B cell (primary cell): ENCODE data around the gene UTP11. TPM values are rescaled to one million over a fixed set of nuclear protein-coding genes. Genes with fewer than 3 reads are reported as not detected.

ENCODE experiments used
- ATAC-seq: fragments of 200-7000 bp; cut with Tn5 transposase; one replicate; pipeline ENCODE4 v1.10.0; 2021; ENCODE audit warnings: low read depth, mild to moderate bottlenecking, moderate number of reproducible peaks, moderate library complexity
- CTCF ChIA-PET: fragments of 350-600 bp; sonication (Branson Sonifier 250); formaldehyde crosslinking; loops from one replicate; lab custom pipeline; 2021; ENCODE audit warnings: antibody characterized with exemption, inconsistent platforms; lab: Charles Lee
- POLR2A ChIA-PET: fragments of 350-600 bp; sonication (Branson Sonifier 250); formaldehyde crosslinking; loops from one replicate; lab custom pipeline; 2021; ENCODE audit warnings: antibody characterized with exemption; lab: Charles Lee
- DNase-seq: peaks from one replicate; pipeline ENCODE4 v3.0.0; 2013
- H2AFZ ChIP-seq: 2 replicates; pipeline ENCODE4 v1.6.1; 2012; ENCODE audit warnings: mild to moderate bottlenecking, low read depth, low read length; ENCODE audit not compliant: insufficient read depth, poor library complexity, severe bottlenecking
- H3K27ac ChIP-seq, 2 donors: 1 replicate in 1 of 2; 2 replicates in 1 of 2; pipeline ENCODE4 v1.5.1; 2012 to 2013; ENCODE audit warnings: low read length in 2 of 2, mild to moderate bottlenecking in 2 of 2, moderate library complexity in 1 of 2
- H3K27me3 ChIP-seq, 4 experiments: fragments of 200-600 bp in 1 of 4; sonication (generic) in 1 of 4; replicated peaks in 1 of 4; 1 replicate in 2 of 4; 2 replicates in 2 of 4; pipeline versions ENCODE4 v1.6.1 to v1.7.0; 2013 to 2016; ENCODE audit warnings: low read length in 3 of 4, mild to moderate bottlenecking in 2 of 4, mixed read lengths in 1 of 4, moderate library complexity in 1 of 4; ENCODE audit not compliant: insufficient read depth in 4 of 4, control insufficient read depth in 3 of 4; ENCODE audit errors: control extremely low read depth in 1 of 4
- H3K36me3 ChIP-seq, 2 experiments: replicated peaks in 1 of 2; 1 replicate in 1 of 2; 2 replicates in 1 of 2; pipeline versions ENCODE4 v1.6.1 to v1.7.1; 2013; ENCODE audit warnings: low read length in 1 of 2; ENCODE audit not compliant: insufficient read depth in 2 of 2, control insufficient read depth in 1 of 2; ENCODE audit errors: control extremely low read depth in 1 of 2, extremely low read depth in 1 of 2
- H3K4me1 ChIP-seq, 2 donors: fragments of 200-600 bp in 1 of 2; sonication (generic) in 1 of 2; 1 replicate in 1 of 2; 2 replicates in 1 of 2; pipeline versions ENCODE4 v1.5.1 to v1.6.1; 2013 to 2017; ENCODE audit warnings: low read length in 2 of 2; ENCODE audit not compliant: control insufficient read depth in 2 of 2, insufficient read depth in 2 of 2
- H3K4me2 ChIP-seq: replicated peaks from 2 replicates; pipeline ENCODE3; 2012; ENCODE audit warnings: mild to moderate bottlenecking, low read depth, low read length; ENCODE audit not compliant: poor library complexity, severe bottlenecking
- H3K4me3 ChIP-seq, 5 experiments: fragments of 200-600 bp in 1 of 5; sonication (generic) in 1 of 5; 1 replicate in 3 of 5; 2 replicates in 2 of 5; pipeline versions ENCODE4 v1.5.1 to v1.7.0; 2011 to 2016; ENCODE audit warnings: low read length in 4 of 5, mild to moderate bottlenecking in 4 of 5, low read depth in 2 of 5, control low read depth in 1 of 5, moderate library complexity in 1 of 5; ENCODE audit not compliant: insufficient read depth in 1 of 5; ENCODE audit errors: control extremely low read depth in 1 of 5, extremely low read depth in 1 of 5
- H3K79me2 ChIP-seq: fragments of 200-600 bp; sonication (generic); one replicate; pipeline ENCODE4 v1.6.0; 2016; ENCODE audit warnings: low read length; ENCODE audit not compliant: control insufficient read depth, insufficient read depth
- H3K9ac ChIP-seq: fragments of 200-600 bp; sonication (generic); 2 replicates; pipeline ENCODE4 v1.6.1; 2017; ENCODE audit warnings: mild to moderate bottlenecking, low read length, moderate library complexity
- H3K9me3 ChIP-seq, 3 donors: one replicate each; pipeline versions ENCODE4 v1.6.1 to v1.7.1; 2013; ENCODE audit warnings: low read length in 2 of 3; ENCODE audit not compliant: control insufficient read depth in 2 of 3, insufficient read depth in 1 of 3; ENCODE audit errors: control extremely low read depth in 1 of 3
- H4K20me1 ChIP-seq: 2 replicates; pipeline ENCODE4 v1.6.0; 2012; ENCODE audit warnings: mild to moderate bottlenecking, low read length; ENCODE audit not compliant: insufficient read depth, control insufficient read depth, poor library complexity, severe bottlenecking
- H3K27ac Mint-ChIP-seq: one replicate; pipeline ENCODE4 v1.8.0; 2021; ENCODE audit warnings: mixed read lengths
- H3K27me3 Mint-ChIP-seq: one replicate; pipeline ENCODE4 v1.8.0; 2021; ENCODE audit warnings: mixed read lengths
- H3K4me1 Mint-ChIP-seq: one replicate; pipeline ENCODE4 v1.8.0; 2021; ENCODE audit warnings: mixed read lengths
- H3K4me3 Mint-ChIP-seq: one replicate; pipeline ENCODE4 v1.8.0; 2021; ENCODE audit warnings: mixed read lengths
- H3K9me3 Mint-ChIP-seq: one replicate; pipeline ENCODE4 v1.8.0; 2022; ENCODE audit warnings: mixed read lengths; ENCODE audit not compliant: insufficient read depth
- CTCF ChIP-seq: fragments of 200-600 bp; IDR thresholded peaks from one replicate; pipeline ENCODE4 v1.8.0; 2022; ENCODE audit warnings: antibody characterized with exemption, mild to moderate bottlenecking
- EZH2 ChIP-seq: IDR thresholded peaks from 2 replicates; pipeline ENCODE4 v1.6.1; 2012; ENCODE audit warnings: borderline replicate concordance, low read depth, mild to moderate bottlenecking, moderate library complexity, low read length; ENCODE audit not compliant: insufficient read depth, poor library complexity, severe bottlenecking
- WGBS: methylation state at CpG from one replicate; pipeline ENCODE4 v1.1.5; 2013; ENCODE audit warnings: missing lambda C conversion rate; ENCODE audit not compliant: insufficient coverage; 5-methylcytosine and 5-hydroxymethylcytosine counted together
- intact Hi-C: fragments of 100-400 bp; cut with micrococcal nuclease; formaldehyde crosslinking; loops from one replicate; pipeline ENCODE4 v1.10.0; 2022
- polyA plus RNA-seq: library from polyadenylated mRNA; depleted of rRNA; stranded (reverse); fragments of >200 nt; gene quantifications from 2 replicates; pipeline ENCODE4 v1.2.3, GENCODE V29; 2012
- total RNA-seq, 2 donors: library from RNA; stranded (reverse); fragments of 120-200 nt in 1 of 2; gene quantifications; 1 replicate in 1 of 2; 2 replicates in 1 of 2; pipeline versions ENCODE4 v1.2.3 to v1.2.4, GENCODE V29; 2013 to 2022

The UTP11 gene
- total and polyA plus RNA-seq, 2 donors (not counting 1 experiment from before 2014, with no cell fraction given) = 6.0 to 16.8 TPM

- no peaks in the 10 kb centered on the region for H3K36me3 ChIP-seq
- intact Hi-C loops = loop anchor here (2.0 to 5.0 kb wide), 4 partner anchors 33 to 1447 kb away; partner anchors contain the start of genes BMP8A and UTP11
- ChIA-PET POLR2A (no interaction called here), CTCF (interaction anchor here (0.9 to 1.1 kb wide), 2 partner anchors 16 to 57 kb away, joined by 3 read pairs; no protein-coding TSS in a partner anchor)
- peak overlapping the region; percentile 49 for H3K9ac ChIP-seq
- no peaks in the 10 kb centered on the region for H4K20me1 ChIP-seq
- H3K27ac Mint-ChIP-seq = no peak overlapping the region
- DNase-seq (peak; percentile 66), ATAC-seq (no peak)
- no peaks in the 10 kb centered on the region for H3K9me3 Mint-ChIP-seq
- TF ChIP-seq CTCF (no peak), EZH2 (peak; percentile 89)
- peak overlapping the region; percentile 74 for H3K4me3 Mint-ChIP-seq
- H3K27ac ChIP-seq = no peak overlapping the region
- H3K79me2 ChIP-seq = no peaks in the 10 kb centered on the region
- peaks cover 0 to 57% (median 42%) of the 10 kb centered on the region in 4 experiments for H3K27me3 ChIP-seq
- peaks cover 18% of the 10 kb centered on the region for H3K4me1 Mint-ChIP-seq
- peak overlapping the region in 4 of 5 experiments; percentile 3 to 68 (median 10) for H3K4me3 ChIP-seq
- peak overlapping the region; percentile 40 for H2AFZ ChIP-seq
- H3K4me1 ChIP-seq = peaks cover 23 to 24% of the 10 kb centered on the region in 2 donors
- peak overlapping the region; percentile 97 for H3K4me2 ChIP-seq
- peaks cover 0 to 21% (median 0%) of the 10 kb centered on the region in 3 donors for H3K9me3 ChIP-seq
- WGBS = 4% methylated on average over 104 of the region's 115 CpGs
- peaks cover 37% of the 10 kb centered on the region for H3K27me3 Mint-ChIP-seq
These were observed 33.1 kb downstream of the UTP11 start for GRCh38 chr1:38045401-38046332.
